GM19467 (cell line): ENCODE results near the gene SSTR5.
"Not testable (repeated sequence)": the region's sequence is repeated elsewhere in the genome, so short reads cannot be mapped to it uniquely, and the experiment has no call there.

Source experiments
- ATAC-seq: cut with Tn5 transposase; IDR thresholded peaks from one replicate; pipeline ENCODE4 v1.9.1; 2021; ENCODE audit warnings: mild to moderate bottlenecking, moderate library complexity; ENCODE audit not compliant: unreplicated experiment

The SSTR5 gene

DNA sequence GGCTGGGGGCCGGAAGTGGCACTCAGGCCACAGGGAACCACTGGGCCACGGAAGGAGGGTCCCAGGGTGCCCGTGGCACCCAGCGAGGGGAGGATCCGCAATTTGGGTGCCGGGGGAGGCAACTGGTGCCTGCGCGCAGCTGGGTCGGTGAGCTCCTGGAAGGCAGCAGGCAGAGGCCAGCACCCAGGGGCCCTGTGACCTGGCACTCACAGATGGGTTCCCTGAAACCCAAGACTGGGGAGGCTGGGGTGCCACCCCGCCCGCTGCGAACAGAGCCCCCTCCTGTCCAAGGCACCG lies 663 bp downstream of the SSTR5 start:
- no peak for ATAC-seq

GRCh38 chr16:1073566-1074378 lies 1.2 kb downstream of the SSTR5 start:
- no peak for ATAC-seq

DNA sequence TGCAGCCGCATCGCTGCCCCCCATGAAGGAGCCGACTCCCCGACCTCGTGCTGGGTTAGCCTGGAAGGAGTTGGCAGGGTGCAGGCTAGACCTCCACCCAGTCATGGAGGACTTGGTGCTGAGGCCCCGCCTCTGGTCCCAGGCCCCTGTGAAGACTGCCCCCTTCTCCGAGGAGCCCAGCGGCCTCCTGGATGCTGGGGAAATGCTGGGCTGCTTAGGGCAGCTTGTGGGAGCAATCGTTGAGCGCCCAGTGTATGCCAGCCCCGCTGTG lies 1.8 kb downstream of the SSTR5 start:
- no peak for ATAC-seq

- ATAC-seq, result no peak
Measured at GRCh38 chr16:1075546-1075945, 3.0 kb downstream of the SSTR5 start.

DNA sequence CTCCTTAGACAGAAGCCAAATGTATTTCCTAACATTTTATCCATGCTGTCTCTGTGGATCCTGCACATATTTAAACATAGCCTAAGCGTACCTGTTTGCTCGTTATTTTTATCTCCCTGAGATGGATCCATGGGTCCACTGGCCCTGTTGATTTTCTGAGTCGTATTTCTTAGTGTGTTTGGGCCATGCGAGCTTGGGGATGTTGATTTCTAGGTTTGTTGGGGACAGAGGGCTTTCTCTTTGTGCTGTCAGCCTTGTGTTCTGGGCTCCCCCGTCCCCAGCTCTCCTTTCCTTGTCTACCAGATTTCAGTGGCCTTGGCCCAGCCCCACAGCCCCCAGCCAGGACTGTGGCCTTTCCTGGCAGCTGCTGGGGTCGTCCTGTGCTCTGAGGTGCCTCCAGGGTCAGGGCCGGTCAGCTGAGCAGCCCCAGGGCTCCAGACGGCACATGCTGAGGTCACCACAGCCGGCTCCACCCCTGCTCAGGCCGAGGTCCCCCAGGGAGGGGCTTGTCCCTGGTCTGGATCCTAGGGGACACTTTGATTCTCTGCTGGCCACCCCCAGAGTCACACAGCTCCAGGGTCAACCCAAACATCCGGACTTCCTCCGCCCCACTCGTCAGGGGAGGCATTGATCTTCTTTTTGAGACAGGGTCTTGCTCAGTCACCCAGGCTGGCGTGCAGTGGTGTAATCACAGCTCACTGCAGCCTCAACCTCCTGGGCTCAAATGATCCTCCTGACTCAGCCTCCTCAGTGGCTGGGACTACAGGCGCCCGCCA lies 4.4 kb downstream of the SSTR5 start:
- no peak for ATAC-seq

- ATAC-seq, result no peak
Measured at GRCh38 chr16:1077877-1078578, 5.5 kb downstream of the SSTR5 start.

GRCh38 chr16:1078579-1079021 lies 6.1 kb downstream of the SSTR5 start:
- no peak for ATAC-seq

- no peak for ATAC-seq
Measured at GRCh38 chr16:1079341-1079740, 6.8 kb downstream of the SSTR5 start.

GRCh38 chr16:1079786-1080525 lies 7.4 kb downstream of the SSTR5 start:
- ATAC-seq, result no peak

DNA sequence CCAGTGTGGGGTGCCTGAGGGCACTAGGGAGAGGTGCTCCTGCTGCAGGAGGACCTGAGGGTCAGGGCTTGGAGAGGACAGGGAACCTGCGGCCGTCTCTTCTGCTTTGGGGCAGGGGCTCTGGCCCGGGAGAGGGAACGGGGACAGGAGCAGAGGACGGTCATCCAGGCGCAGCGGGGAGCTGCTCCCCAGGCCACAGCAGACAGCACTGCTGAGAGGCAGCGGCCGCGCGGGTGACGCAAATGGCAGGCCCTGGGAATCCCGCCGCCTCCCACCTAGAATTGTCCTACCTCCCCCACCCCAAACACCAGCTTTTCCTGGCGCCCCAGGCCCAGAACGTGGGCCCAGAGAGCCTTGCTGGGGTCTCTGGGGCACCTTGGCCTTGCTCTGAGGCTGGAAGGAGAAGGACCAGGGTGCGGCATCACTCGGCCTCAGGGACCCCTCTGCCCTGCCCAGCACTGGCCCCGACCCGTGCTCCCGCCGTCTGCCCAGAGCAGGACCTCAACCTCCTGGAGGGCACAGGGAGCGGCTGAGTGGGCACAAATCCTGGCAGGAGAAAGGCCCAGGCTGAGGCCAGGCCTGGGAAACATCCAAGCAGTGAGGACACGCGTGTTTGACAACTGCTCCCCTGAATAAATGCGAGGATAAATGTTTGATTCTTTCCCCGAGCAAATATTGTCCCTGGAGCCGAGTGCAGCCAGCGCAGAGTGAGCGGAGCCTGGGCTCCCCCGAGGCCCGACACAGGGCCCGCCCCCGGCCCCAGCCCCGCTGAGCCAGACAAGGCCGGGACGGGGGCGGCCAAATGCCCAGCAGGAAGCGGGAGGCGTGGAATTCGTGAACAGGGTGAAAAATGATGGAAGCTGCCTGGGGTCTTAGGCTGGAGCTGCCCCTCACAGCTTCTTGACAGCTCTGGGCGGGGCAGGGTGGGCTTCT lies 8.5 kb downstream of the SSTR5 start:
- no peak for ATAC-seq

GRCh38 chr16:1081734-1082265 lies 9.3 kb downstream of the SSTR5 start:
- ATAC-seq, result no peak

- no peak for ATAC-seq
Measured at GRCh38 chr16:1082266-1082951, 9.9 kb downstream of the SSTR5 start.

- ATAC-seq, result no peak
Measured at GRCh38 chr16:1082952-1083675, 10.6 kb downstream of the SSTR5 start.

- ATAC-seq, result no peak
Measured at GRCh38 chr16:1084971-1085370, 12.4 kb downstream of the SSTR5 start.

- not testable (repeated sequence) for ATAC-seq
Measured at GRCh38 chr16:1086443-1086842, 13.9 kb downstream of the SSTR5 start.

DNA sequence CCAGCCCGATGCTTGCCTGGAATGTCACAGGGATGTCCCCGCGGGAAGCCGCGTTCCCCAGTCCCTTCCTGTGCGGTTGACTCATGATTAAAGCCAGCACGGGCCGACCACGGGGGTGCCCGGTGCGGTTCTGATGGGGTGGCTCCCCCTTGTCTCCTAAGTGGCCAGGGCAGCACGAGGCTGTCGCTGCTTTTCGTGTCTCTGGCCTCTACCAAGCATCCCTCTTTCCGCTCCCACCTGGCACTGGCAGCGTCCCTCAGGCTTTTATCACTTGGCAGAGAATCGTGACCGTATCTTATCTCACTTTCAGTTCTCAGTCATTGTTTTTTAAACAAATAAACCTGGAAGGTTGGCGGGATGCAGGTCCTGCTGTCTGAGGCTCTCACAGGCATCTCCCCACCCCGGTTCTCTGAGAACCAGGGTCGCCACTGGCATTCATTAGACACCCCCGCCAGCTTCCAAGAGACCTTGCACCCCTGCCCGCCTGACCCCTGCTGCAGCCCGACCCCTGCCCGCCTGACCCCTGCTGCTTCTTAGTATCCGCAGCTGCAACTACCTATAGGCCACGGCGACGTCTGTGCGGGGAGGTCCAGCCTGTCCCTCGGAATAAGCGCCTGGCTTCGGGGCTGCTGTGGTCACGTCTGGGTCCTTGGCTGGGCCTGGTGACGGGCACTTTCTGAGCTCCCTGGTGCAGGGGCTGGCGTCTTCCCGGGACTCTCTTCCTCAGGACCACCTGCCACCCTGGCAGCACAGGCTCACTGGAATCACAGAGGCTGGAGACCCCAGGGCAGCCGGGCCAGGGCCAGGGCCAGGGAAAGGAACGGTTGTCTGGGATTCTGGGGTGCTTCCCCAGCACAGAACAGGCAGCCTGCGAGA lies 16.0 kb downstream of the SSTR5 start:
- ATAC-seq, result no peak

DNA sequence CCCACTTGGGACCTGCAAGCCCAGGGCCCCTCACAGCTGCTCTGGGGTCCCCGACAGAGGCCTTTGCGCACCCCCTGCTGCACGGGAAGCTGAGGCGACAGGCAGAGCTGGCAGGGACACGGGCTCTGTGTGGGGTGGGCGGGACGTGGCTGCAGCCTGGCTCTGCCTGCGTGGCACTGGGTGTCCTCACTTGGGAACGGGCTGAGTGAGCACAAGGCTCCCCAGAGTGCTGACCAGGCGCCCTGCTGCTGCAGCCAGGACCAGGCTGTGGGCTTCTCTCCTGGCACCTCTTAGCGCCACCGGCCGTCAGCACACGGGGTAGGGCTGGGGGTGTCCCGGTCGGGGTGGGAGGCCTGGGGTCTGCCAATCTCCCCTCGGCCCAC lies 16.9 kb downstream of the SSTR5 start:
- ATAC-seq, result no peak
